ENCODE measurements around the gene SLC7A7.
"Not testable (repeated sequence)": the region's sequence is repeated elsewhere in the genome, so short reads cannot be mapped to it uniquely, and the experiment has no call there.

Gene SLC7A7

GRCh38 chr14:22807432-22808087, 7.7 kb downstream of the SLC7A7 start:
- no peak overlapping the region for H3K4me3 ChIP-seq (ENCODE audit: low read length)
- H3K27me3 ChIP-seq (ENCODE audit: control insufficient read depth, insufficient read depth, low read length), result no peaks in the 10 kb centered on the region
- peaks cover 6% of the 10 kb centered on the region for H3K4me1 ChIP-seq (ENCODE audit: control insufficient read depth, insufficient read depth, low read length)
- no peaks in the 10 kb centered on the region for H3K36me3 ChIP-seq (ENCODE audit: control insufficient read depth, insufficient read depth, low read length)
- H3K9me3 ChIP-seq (ENCODE audit: control insufficient read depth, low read length), result no peaks in the 10 kb centered on the region
- no peak overlapping the region for H3K9ac ChIP-seq (ENCODE audit: low read length)

- H3K9me3 ChIP-seq (ENCODE audit: control insufficient read depth, low read length); H3K36me3 ChIP-seq (ENCODE audit: control insufficient read depth, insufficient read depth, low read length); H3K27me3 ChIP-seq (ENCODE audit: control insufficient read depth, insufficient read depth, low read length); H3K4me1 ChIP-seq (ENCODE audit: control insufficient read depth, insufficient read depth, low read length); H3K4me3 ChIP-seq (ENCODE audit: low read length); H3K9ac ChIP-seq (ENCODE audit: low read length): not testable (repeated sequence)
Observed at GRCh38 chr14:22805235-22805634, 10.0 kb downstream of the SLC7A7 start.

GRCh38 chr14:22803687-22803974, 11.6 kb downstream of the SLC7A7 start:
- H3K36me3 ChIP-seq (ENCODE audit: control insufficient read depth, insufficient read depth, low read length), result no peaks in the 10 kb centered on the region
- no peaks in the 10 kb centered on the region for H3K9me3 ChIP-seq (ENCODE audit: control insufficient read depth, low read length)
- H3K4me1 ChIP-seq (ENCODE audit: control insufficient read depth, insufficient read depth, low read length), result peaks cover 4% of the 10 kb centered on the region
- no peaks in the 10 kb centered on the region for H3K27me3 ChIP-seq (ENCODE audit: control insufficient read depth, insufficient read depth, low read length)
- H3K9ac ChIP-seq (ENCODE audit: low read length), result no peak overlapping the region
- no peak overlapping the region for H3K4me3 ChIP-seq (ENCODE audit: low read length)

GRCh38 chr14:22802860-22803686, 12.2 kb downstream of the SLC7A7 start:
- Histone ChIP-seq H3K36me3 (ENCODE audit: control insufficient read depth, insufficient read depth, low read length) (no peaks in the 10 kb centered on the region), H3K4me3 (ENCODE audit: low read length) (no peak overlapping the region), H3K9me3 (ENCODE audit: control insufficient read depth, low read length) (no peaks in the 10 kb centered on the region), H3K9ac (ENCODE audit: low read length) (no peak overlapping the region), H3K4me1 (ENCODE audit: control insufficient read depth, insufficient read depth, low read length) (peaks cover 4% of the 10 kb centered on the region), H3K27me3 (ENCODE audit: control insufficient read depth, insufficient read depth, low read length) (no peaks in the 10 kb centered on the region)

- Histone ChIP-seq H3K36me3 (ENCODE audit: control insufficient read depth, insufficient read depth, low read length) (no peaks in the 10 kb centered on the region), H3K27me3 (ENCODE audit: control insufficient read depth, insufficient read depth, low read length) (no peaks in the 10 kb centered on the region), H3K4me3 (ENCODE audit: low read length) (no peak overlapping the region)
Observed at GRCh38 chr14:22801716-22802115, 13.5 kb downstream of the SLC7A7 start.

GRCh38 chr14:22800346-22800745, 14.9 kb downstream of the SLC7A7 start:
- no peak overlapping the region for H3K4me3 ChIP-seq (ENCODE audit: low read length)
- H3K27me3 ChIP-seq (ENCODE audit: control insufficient read depth, insufficient read depth, low read length), result no peaks in the 10 kb centered on the region
- H3K36me3 ChIP-seq (ENCODE audit: control insufficient read depth, insufficient read depth, low read length), result no peaks in the 10 kb centered on the region
- no peak overlapping the region for H3K9ac ChIP-seq (ENCODE audit: low read length)
- H3K4me1 ChIP-seq (ENCODE audit: control insufficient read depth, insufficient read depth, low read length), result peaks cover 4% of the 10 kb centered on the region
- H3K9me3 ChIP-seq (ENCODE audit: control insufficient read depth, low read length), result no peaks in the 10 kb centered on the region

More at GRCh38 chr14:22801716-22802115, 13.5 kb downstream of the SLC7A7 start:
- H3K4me1 ChIP-seq (ENCODE audit: control insufficient read depth, insufficient read depth, low read length), result peaks cover 4% of the 10 kb centered on the region
- H3K9me3 ChIP-seq (ENCODE audit: control insufficient read depth, low read length), result no peaks in the 10 kb centered on the region
- no peak overlapping the region for H3K9ac ChIP-seq (ENCODE audit: low read length)

GRCh38 chr14:22798528-22798927, 16.7 kb downstream of the SLC7A7 start:
- peaks cover under 1% of the 10 kb centered on the region for H3K4me1 ChIP-seq (ENCODE audit: control insufficient read depth, insufficient read depth, low read length)
- H3K9me3 ChIP-seq (ENCODE audit: control insufficient read depth, low read length), result no peaks in the 10 kb centered on the region
- H3K9ac ChIP-seq (ENCODE audit: low read length), result no peak overlapping the region
- no peaks in the 10 kb centered on the region for H3K36me3 ChIP-seq (ENCODE audit: control insufficient read depth, insufficient read depth, low read length)
- H3K4me3 ChIP-seq (ENCODE audit: low read length), result no peak overlapping the region
- no peaks in the 10 kb centered on the region for H3K27me3 ChIP-seq (ENCODE audit: control insufficient read depth, insufficient read depth, low read length)

GRCh38 chr14:22797017-22797917, 18.0 kb downstream of the SLC7A7 start:
- H3K36me3 ChIP-seq (ENCODE audit: control insufficient read depth, insufficient read depth, low read length), result no peaks in the 10 kb centered on the region
- no peak overlapping the region for H3K9ac ChIP-seq (ENCODE audit: low read length)
- no peaks in the 10 kb centered on the region for H3K4me1 ChIP-seq (ENCODE audit: control insufficient read depth, insufficient read depth, low read length)
- no peaks in the 10 kb centered on the region for H3K27me3 ChIP-seq (ENCODE audit: control insufficient read depth, insufficient read depth, low read length)
- H3K9me3 ChIP-seq (ENCODE audit: control insufficient read depth, low read length), result no peaks in the 10 kb centered on the region
- no peak overlapping the region for H3K4me3 ChIP-seq (ENCODE audit: low read length)

- no peaks in the 10 kb centered on the region for H3K36me3 ChIP-seq (ENCODE audit: control insufficient read depth, insufficient read depth, low read length)
- H3K4me1 ChIP-seq (ENCODE audit: control insufficient read depth, insufficient read depth, low read length), result no peaks in the 10 kb centered on the region
Observed at GRCh38 chr14:22796087-22796707, 19.0 kb downstream of the SLC7A7 start.

GRCh38 chr14:22794551-22794951, 20.7 kb downstream of the SLC7A7 start:
- Histone ChIP-seq H3K9ac (ENCODE audit: low read length) (no peak overlapping the region), H3K36me3 (ENCODE audit: control insufficient read depth, insufficient read depth, low read length) (no peaks in the 10 kb centered on the region), H3K4me1 (ENCODE audit: control insufficient read depth, insufficient read depth, low read length) (no peaks in the 10 kb centered on the region), H3K4me3 (ENCODE audit: low read length) (no peak overlapping the region), H3K27me3 (ENCODE audit: control insufficient read depth, insufficient read depth, low read length) (no peaks in the 10 kb centered on the region), H3K9me3 (ENCODE audit: control insufficient read depth, low read length) (no peaks in the 10 kb centered on the region)

More at GRCh38 chr14:22796087-22796707, 19.0 kb downstream of the SLC7A7 start:
- Histone ChIP-seq H3K9ac (ENCODE audit: low read length) (no peak overlapping the region), H3K4me3 (ENCODE audit: low read length) (no peak overlapping the region), H3K27me3 (ENCODE audit: control insufficient read depth, insufficient read depth, low read length) (no peaks in the 10 kb centered on the region), H3K9me3 (ENCODE audit: control insufficient read depth, low read length) (no peaks in the 10 kb centered on the region)

- Histone ChIP-seq H3K4me3 (ENCODE audit: low read length) (no peak overlapping the region), H3K9me3 (ENCODE audit: control insufficient read depth, low read length) (no peaks in the 10 kb centered on the region), H3K27me3 (ENCODE audit: control insufficient read depth, insufficient read depth, low read length) (no peaks in the 10 kb centered on the region), H3K9ac (ENCODE audit: low read length) (no peak overlapping the region), H3K4me1 (ENCODE audit: control insufficient read depth, insufficient read depth, low read length) (no peaks in the 10 kb centered on the region), H3K36me3 (ENCODE audit: control insufficient read depth, insufficient read depth, low read length) (no peaks in the 10 kb centered on the region)
Observed at GRCh38 chr14:22793976-22794375, 21.3 kb downstream of the SLC7A7 start.

All from mucosa of stomach (tissue), 1 donor.